Esophagus (tissue), 2 donors: ENCODE data around the gene ONECUT3. TPM values are rescaled to one million over a fixed set of nuclear protein-coding genes. Genes with fewer than 3 reads are reported as not detected.

Experiments
- H3K27ac ChIP-seq, 2 donors: one replicate each; pipeline ENCODE4 v1.5.1; 2013; ENCODE audit warnings: low read depth in 2 of 2, mild to moderate bottlenecking in 2 of 2, inconsistent platforms in 1 of 2, low read length in 1 of 2, moderate library complexity in 1 of 2
- H3K27me3 ChIP-seq, 2 donors: one replicate each; pipeline ENCODE4 v1.6.1; 2013; ENCODE audit warnings: low read length in 2 of 2, control low read depth in 1 of 2, mild to moderate bottlenecking in 1 of 2; ENCODE audit not compliant: insufficient read depth in 2 of 2, control insufficient read depth in 1 of 2
- H3K36me3 ChIP-seq, 2 donors: one replicate each; pipeline ENCODE4 v1.6.1; 2013; ENCODE audit warnings: low read length in 1 of 2; ENCODE audit not compliant: control insufficient read depth in 2 of 2, insufficient read depth in 2 of 2
- H3K4me1 ChIP-seq, 2 donors: one replicate each; pipeline ENCODE4 v1.6.1; 2013; ENCODE audit warnings: low read length in 1 of 2; ENCODE audit not compliant: control insufficient read depth in 2 of 2, insufficient read depth in 2 of 2
- H3K4me3 ChIP-seq, 2 donors: one replicate each; pipeline ENCODE4 v1.5.1; 2013; ENCODE audit warnings: low read length in 2 of 2, mild to moderate bottlenecking in 2 of 2, low read depth in 1 of 2, moderate library complexity in 1 of 2
- H3K9me3 ChIP-seq, 2 donors: one replicate each; pipeline ENCODE4 v1.6.1; 2013; ENCODE audit warnings: mild to moderate bottlenecking in 2 of 2, low read depth in 1 of 2, low read length in 1 of 2, moderate library complexity in 1 of 2; ENCODE audit not compliant: control insufficient read depth in 2 of 2, insufficient read depth in 1 of 2
- WGBS, 2 donors: extraction: QIAGEN DNeasy Blood & Tissue Kit; methylation state at CpG; one replicate each; pipeline ENCODE4 v1.1.7; 2013; 5-methylcytosine and 5-hydroxymethylcytosine counted together
- polyA plus RNA-seq, 2 donors: library from polyadenylated mRNA; stranded (reverse); fragments of 200-250 nt; gene quantifications; one replicate each; pipeline ENCODE4 v1.2.3, GENCODE V29; 2013
- donor health status: healthy with polysubstance abuse.
- donor health status: Bipolar disorder and iron deficiency.

The ONECUT3 gene
- polyA plus RNA-seq, 2 donors = under 0.01 TPM; not detected in 1

GRCh38 chr19:1765904-1766799, 12.8 kb downstream of the ONECUT3 start:
- Histone ChIP-seq H3K4me1 (peaks cover 0 to 1% of the 10 kb centered on the region in 2 donors), H3K27me3 (peaks cover 6 to 52% of the 10 kb centered on the region in 2 donors), H3K27ac (no peak overlapping the region), H3K9me3 (peaks cover 0 to 4% of the 10 kb centered on the region in 2 donors), H3K36me3 (no peaks in the 10 kb centered on the region), H3K4me3 (no peak overlapping the region)
- 5 to 7% methylated on average over 37 to 38 of the region's 38 CpGs for WGBS, 2 donors

DNA sequence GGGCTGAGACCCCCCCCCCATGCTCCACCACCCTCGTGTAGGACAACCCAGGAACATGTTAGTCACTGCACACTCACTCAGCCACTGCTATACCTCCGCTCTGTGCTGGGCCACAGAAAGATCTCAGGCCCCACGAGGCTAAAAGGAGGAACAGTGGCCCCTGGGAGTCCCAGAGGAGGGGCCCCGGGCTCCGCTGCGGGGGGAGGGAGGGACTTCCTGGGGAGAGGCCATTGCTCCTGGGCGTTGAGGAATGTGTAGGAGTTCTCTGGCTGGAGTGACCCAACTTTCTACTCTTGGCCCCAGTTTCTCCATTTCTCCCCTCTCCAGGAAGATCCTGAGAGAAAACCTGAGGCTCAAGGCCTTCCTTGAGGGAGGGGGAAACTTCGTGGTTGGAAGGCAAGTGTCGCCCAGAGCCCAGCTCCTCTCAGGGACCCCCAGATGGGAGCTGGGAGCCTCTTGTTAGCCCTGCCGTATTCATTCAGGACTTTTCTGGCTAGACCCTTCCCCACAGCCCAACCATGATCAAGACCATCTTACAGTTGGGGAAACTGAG, 13.6 kb downstream of the ONECUT3 start:
- WGBS, 2 donors = 19 to 21% methylated on average over 10 of the region's 10 CpGs
- Histone ChIP-seq H3K27ac (no peak overlapping the region), H3K4me1 (peaks cover 0 to 1% of the 10 kb centered on the region in 2 donors), H3K9me3 (peaks cover 0 to 4% of the 10 kb centered on the region in 2 donors), H3K36me3 (no peaks in the 10 kb centered on the region), H3K27me3 (peaks cover 5 to 48% of the 10 kb centered on the region in 2 donors), H3K4me3 (no peak overlapping the region)

- Histone ChIP-seq H3K4me1 (peaks cover 0 to 1% of the 10 kb centered on the region in 2 donors), H3K4me3 (no peak overlapping the region), H3K36me3 (no peaks in the 10 kb centered on the region), H3K27ac (no peak overlapping the region), H3K27me3 (peaks cover 0 to 42% of the 10 kb centered on the region in 2 donors), H3K9me3 (peaks cover 0 to 4% of the 10 kb centered on the region in 2 donors)
- WGBS, 2 donors = 4 to 6% methylated on average over 21 of the region's 21 CpGs
These were observed 14.2 kb downstream of the ONECUT3 start for GRCh38 chr19:1767464-1767933.

GRCh38 chr19:1768248-1768647, 14.9 kb downstream of the ONECUT3 start:
- Histone ChIP-seq H3K4me3 (no peak overlapping the region), H3K27me3 (peaks cover 0 to 40% of the 10 kb centered on the region in 2 donors), H3K36me3 (no peaks in the 10 kb centered on the region), H3K4me1 (peaks cover 0 to 1% of the 10 kb centered on the region in 2 donors), H3K27ac (no peak overlapping the region), H3K9me3 (peaks cover 0 to 4% of the 10 kb centered on the region in 2 donors)
- 22 to 26% methylated on average over 13 of the region's 13 CpGs for WGBS, 2 donors

DNA sequence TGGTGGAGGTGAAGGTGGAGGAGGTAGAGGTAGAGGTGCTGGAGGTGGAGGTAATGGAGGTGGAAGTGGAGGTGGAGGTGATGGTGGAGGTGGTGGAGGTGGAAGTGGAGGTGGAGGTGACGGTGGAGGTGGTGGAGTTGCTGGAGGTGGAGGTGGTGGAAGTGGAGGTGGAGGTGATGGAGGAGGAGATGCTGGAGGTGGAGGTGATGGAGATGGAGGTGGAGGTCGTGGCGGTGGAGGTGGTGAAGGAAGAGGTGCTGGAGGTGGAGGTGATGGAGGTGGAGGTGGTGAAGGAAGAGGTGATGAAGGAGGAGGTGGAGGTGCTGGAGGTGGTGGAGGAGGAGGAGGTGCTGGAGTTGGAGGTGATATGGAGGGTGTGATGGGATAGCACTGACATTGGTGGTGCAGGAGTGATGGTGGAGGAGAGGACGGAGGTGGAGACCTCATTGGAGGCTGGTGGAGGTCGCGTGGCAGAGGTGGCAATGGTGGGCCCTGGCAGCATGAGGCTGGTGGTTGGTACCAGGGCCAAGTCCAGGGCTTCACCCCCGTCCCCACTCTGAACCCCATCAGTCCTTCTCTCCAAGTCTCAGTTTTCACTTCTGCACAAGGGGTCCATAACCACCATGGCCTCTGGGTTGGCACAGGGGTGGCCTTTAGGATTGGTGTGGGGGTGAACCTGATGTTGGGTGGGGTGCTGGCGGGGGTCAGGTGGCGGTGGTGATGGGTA, 15.8 kb downstream of the ONECUT3 start:
- 75 to 77% methylated on average over 9 of the region's 9 CpGs for WGBS, 2 donors
- H3K4me1 ChIP-seq = peaks cover 0 to 5% of the 10 kb centered on the region in 2 donors
- no peak overlapping the region for H3K27ac ChIP-seq
- peaks cover 0 to 34% of the 10 kb centered on the region in 2 donors for H3K27me3 ChIP-seq
- H3K36me3 ChIP-seq = no peaks in the 10 kb centered on the region
- peaks cover 0 to 4% of the 10 kb centered on the region in 2 donors for H3K9me3 ChIP-seq
- H3K4me3 ChIP-seq = no peak overlapping the region

DNA sequence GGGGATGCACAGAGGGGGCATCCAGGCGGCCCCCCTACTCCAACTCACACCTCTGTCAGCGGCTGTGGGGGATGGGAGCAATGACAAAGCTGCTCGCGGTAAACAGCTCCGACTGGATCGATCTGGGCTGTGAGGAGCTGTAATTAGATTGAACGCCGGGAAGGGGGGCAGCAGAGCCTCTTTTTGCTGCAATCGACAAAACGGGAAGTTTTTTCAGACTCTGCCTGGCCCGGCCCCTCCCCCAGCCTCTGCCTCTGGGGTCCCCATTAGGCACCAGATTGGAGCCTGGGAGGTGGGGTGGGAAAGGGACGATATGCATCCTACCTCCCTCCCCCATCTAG, 16.3 kb downstream of the ONECUT3 start:
- WGBS, 2 donors = 11% methylated on average over 12 of the region's 12 CpGs
- H3K9me3 ChIP-seq = peaks cover 0 to 4% of the 10 kb centered on the region in 2 donors
- H3K4me3 ChIP-seq = no peak overlapping the region
- H3K36me3 ChIP-seq = no peaks in the 10 kb centered on the region
- peaks cover 0 to 30% of the 10 kb centered on the region in 2 donors for H3K27me3 ChIP-seq
- no peak overlapping the region for H3K27ac ChIP-seq
- H3K4me1 ChIP-seq = peaks cover 2 to 6% of the 10 kb centered on the region in 2 donors

GRCh38 chr19:1770866-1771576, 17.7 kb downstream of the ONECUT3 start:
- no peaks in the 10 kb centered on the region for H3K36me3 ChIP-seq
- H3K4me1 ChIP-seq = peaks cover 3 to 6% of the 10 kb centered on the region in 2 donors
- peaks cover 0 to 27% of the 10 kb centered on the region in 2 donors for H3K27me3 ChIP-seq
- 87 to 91% methylated on average over 4 of the region's 4 CpGs for WGBS, 2 donors
- H3K9me3 ChIP-seq = peaks cover 2 to 7% of the 10 kb centered on the region in 2 donors
- H3K27ac ChIP-seq = no peak overlapping the region
- H3K4me3 ChIP-seq = peak overlapping the region in 1 of 2 donors; percentile 8

- H3K27ac ChIP-seq = peak overlapping the region; percentile 68 to 88
- H3K36me3 ChIP-seq = no peaks in the 10 kb centered on the region
- H3K27me3 ChIP-seq = peaks cover 0 to 23% of the 10 kb centered on the region in 2 donors
- WGBS, 2 donors = 39% methylated on average over 8 of the region's 8 CpGs
- H3K4me1 ChIP-seq = peaks cover 3 to 5% of the 10 kb centered on the region in 2 donors
- no peak overlapping the region for H3K4me3 ChIP-seq
- H3K9me3 ChIP-seq = peaks cover 2 to 9% of the 10 kb centered on the region in 2 donors
These were observed 19.9 kb downstream of the ONECUT3 start for GRCh38 chr19:1773184-1773583.
